ENCODE measurements around the gene TMEM178A.

TMEM178A gene

GRCh38 chr2:39679805-39680204 is 14.1 kb downstream of the TMEM178A start:
- no peak overlapping the region for H2AFZ ChIP-seq
- no peak overlapping the region for H3K4me3 ChIP-seq (ENCODE audit: low read depth, low read length)
- no peaks in the 10 kb centered on the region for H3K79me2 ChIP-seq
- H3K9me3 ChIP-seq (ENCODE audit: control insufficient read depth, low read length), result no peaks in the 10 kb centered on the region
- H3K4me2 ChIP-seq (ENCODE audit: low read length), result no peak overlapping the region
- H3K27me3 ChIP-seq (ENCODE audit: control insufficient read depth, insufficient read depth, low read length), result no peaks in the 10 kb centered on the region
- no peaks in the 10 kb centered on the region for H3K4me1 ChIP-seq
- TF ChIP-seq CTCF (IDR thresholded peaks at IDR 0.05), result no peak
- H3K9ac ChIP-seq, result no peak overlapping the region
- H3K36me3 ChIP-seq (ENCODE audit: control insufficient read depth, insufficient read depth, low read length), result no peaks in the 10 kb centered on the region
- H3K27ac ChIP-seq, result no peak overlapping the region

- Histone ChIP-seq H3K4me2 (ENCODE audit: low read length) (no peak overlapping the region), H3K4me3 (ENCODE audit: low read depth, low read length) (no peak overlapping the region), H3K27me3 (ENCODE audit: control insufficient read depth, insufficient read depth, low read length) (no peaks in the 10 kb centered on the region), H3K36me3 (ENCODE audit: control insufficient read depth, insufficient read depth, low read length) (no peaks in the 10 kb centered on the region), H3K79me2 (no peaks in the 10 kb centered on the region), H2AFZ (no peak overlapping the region), H3K4me1 (no peaks in the 10 kb centered on the region), H3K9ac (no peak overlapping the region), H3K9me3 (ENCODE audit: control insufficient read depth, low read length) (no peaks in the 10 kb centered on the region), H3K27ac (no peak overlapping the region)
- no peak for TF ChIP-seq CTCF (IDR thresholded peaks at IDR 0.05)
These were observed 16.5 kb downstream of the TMEM178A start for GRCh38 chr2:39682066-39682692.

GRCh38 chr2:39683022-39683699 is 17.4 kb downstream of the TMEM178A start:
- Histone ChIP-seq H3K79me2 (no peaks in the 10 kb centered on the region), H3K36me3 (ENCODE audit: control insufficient read depth, insufficient read depth, low read length) (no peaks in the 10 kb centered on the region), H3K27ac (no peak overlapping the region), H3K4me1 (no peaks in the 10 kb centered on the region), H3K27me3 (ENCODE audit: control insufficient read depth, insufficient read depth, low read length) (no peaks in the 10 kb centered on the region), H3K4me2 (ENCODE audit: low read length) (no peak overlapping the region), H3K9me3 (ENCODE audit: control insufficient read depth, low read length) (no peaks in the 10 kb centered on the region), H3K9ac (no peak overlapping the region), H2AFZ (no peak overlapping the region), H3K4me3 (ENCODE audit: low read depth, low read length) (no peak overlapping the region)
- no peak for TF ChIP-seq CTCF (IDR thresholded peaks at IDR 0.05)

DNA sequence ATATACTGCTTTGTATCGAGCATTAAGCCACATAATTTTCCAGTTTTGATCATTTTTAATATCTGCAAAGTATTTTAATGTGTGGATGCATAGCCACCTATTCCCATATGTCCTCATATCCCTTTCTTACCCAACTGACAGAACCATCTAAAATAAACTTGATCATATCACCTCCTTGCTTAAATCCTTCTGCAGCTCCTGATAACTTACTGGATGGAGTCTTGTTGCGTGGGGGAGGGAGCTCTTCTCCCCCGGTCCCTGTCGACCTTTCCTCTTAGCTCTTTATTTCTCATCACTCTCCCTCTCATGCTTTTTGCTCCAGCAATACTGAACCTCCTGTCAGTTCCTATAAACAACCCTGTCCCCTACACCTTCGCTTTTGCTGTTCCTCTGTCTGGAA is 18.7 kb downstream of the TMEM178A start:
- no peak for TF ChIP-seq CTCF (IDR thresholded peaks at IDR 0.05)

GRCh38 chr2:39685126-39685525 is 19.4 kb downstream of the TMEM178A start:
- no peaks in the 10 kb centered on the region for H3K9me3 ChIP-seq (ENCODE audit: control insufficient read depth, low read length)
- H3K79me2 ChIP-seq, result no peaks in the 10 kb centered on the region
- no peaks in the 10 kb centered on the region for H3K27me3 ChIP-seq (ENCODE audit: control insufficient read depth, insufficient read depth, low read length)
- H3K36me3 ChIP-seq (ENCODE audit: control insufficient read depth, insufficient read depth, low read length), result no peaks in the 10 kb centered on the region
- H3K9ac ChIP-seq, result no peak overlapping the region
- H3K4me3 ChIP-seq (ENCODE audit: low read depth, low read length), result no peak overlapping the region
- H2AFZ ChIP-seq, result no peak overlapping the region
- no peak overlapping the region for H3K4me2 ChIP-seq (ENCODE audit: low read length)
- H3K4me1 ChIP-seq, result no peaks in the 10 kb centered on the region
- H3K27ac ChIP-seq, result no peak overlapping the region
- no peak for TF ChIP-seq CTCF (IDR thresholded peaks at IDR 0.05)

More for the DNA sequence above, 18.7 kb downstream of the TMEM178A start:
- no peak overlapping the region for H3K27ac ChIP-seq
- no peaks in the 10 kb centered on the region for H3K36me3 ChIP-seq (ENCODE audit: control insufficient read depth, insufficient read depth, low read length)
- H3K79me2 ChIP-seq, result no peaks in the 10 kb centered on the region
- H3K9me3 ChIP-seq (ENCODE audit: control insufficient read depth, low read length), result no peaks in the 10 kb centered on the region
- H3K4me1 ChIP-seq, result no peaks in the 10 kb centered on the region
- H3K4me3 ChIP-seq (ENCODE audit: low read depth, low read length), result no peak overlapping the region
- no peaks in the 10 kb centered on the region for H3K27me3 ChIP-seq (ENCODE audit: control insufficient read depth, insufficient read depth, low read length)
- H3K4me2 ChIP-seq (ENCODE audit: low read length), result no peak overlapping the region
- no peak overlapping the region for H2AFZ ChIP-seq
- H3K9ac ChIP-seq, result no peak overlapping the region

Measured in parathyroid adenoma (tissue), 2 donors.